IPS DF 19.7 (cell line): ENCODE results near the gene MED6.

Source experiments
- DNase-seq: peaks from one replicate; pipeline ENCODE4 v3.0.0-alpha.2; 2013; ENCODE audit warnings: low read depth, low spot score

MED6 gene

GRCh38 chr14:70600382-70601157 lies at the start of gene MED6:
TSS of gene MED6 (minus strand) at chr14:70600655. CDS start at chr14:70600637, 18 bp downstream.
- peak; percentile 64 for DNase-seq

GRCh38 chr14:70649803-70650202 lies 49.3 kb upstream of the MED6 start:
- DNase-seq, result no peak

- no peak for DNase-seq
Observed at GRCh38 chr14:70648346-70648745, 47.9 kb upstream of the MED6 start.

- DNase-seq, result no peak
Observed at GRCh38 chr14:70646705-70647104, 46.2 kb upstream of the MED6 start.

GRCh38 chr14:70645892-70646291 lies 45.4 kb upstream of the MED6 start:
- DNase-seq, result no peak

GRCh38 chr14:70643967-70644366 lies 43.5 kb upstream of the MED6 start:
- DNase-seq, result no peak

GRCh38 chr14:70642303-70643235 lies 42.1 kb upstream of the MED6 start:
- DNase-seq, result no peak

- no peak for DNase-seq
Observed at GRCh38 chr14:70641548-70642302, 41.3 kb upstream of the MED6 start, which contains the start of gene TTC9. TSS of gene TTC9 (plus strand) at chr14:70641916. CDS start at chr14:70642130, 214 bp downstream.

- no peak for DNase-seq
Observed at GRCh38 chr14:70640938-70641547, 40.6 kb upstream of the MED6 start.

- DNase-seq, result no peak
Observed at GRCh38 chr14:70638416-70638815, 38.0 kb upstream of the MED6 start.

- DNase-seq, result no peak
Observed at GRCh38 chr14:70635971-70636595, 35.6 kb upstream of the MED6 start.

- DNase-seq, result no peak
Observed at GRCh38 chr14:70631948-70632347, 31.5 kb upstream of the MED6 start.

- no peak for DNase-seq
Observed at GRCh38 chr14:70624972-70625371, 24.5 kb upstream of the MED6 start.

- DNase-seq, result peak; percentile 52
Observed at GRCh38 chr14:70622111-70622712, 21.8 kb upstream of the MED6 start.

- no peak for DNase-seq
Observed at GRCh38 chr14:70619708-70620107, 19.3 kb upstream of the MED6 start.

- no peak for DNase-seq
Observed at GRCh38 chr14:70618314-70618713, 17.9 kb upstream of the MED6 start.

GRCh38 chr14:70616646-70617045 lies 16.2 kb upstream of the MED6 start:
- DNase-seq, result no peak

GRCh38 chr14:70611216-70611615 lies 10.8 kb upstream of the MED6 start:
- no peak for DNase-seq

GRCh38 chr14:70602254-70602653 lies 1.8 kb upstream of the MED6 start:
- DNase-seq, result no peak

- no peak for DNase-seq
Observed at GRCh38 chr14:70601162-70601561, 707 bp upstream of the MED6 start.
